ENCODE results near the gene PTPRM.

PTPRM gene

DNA sequence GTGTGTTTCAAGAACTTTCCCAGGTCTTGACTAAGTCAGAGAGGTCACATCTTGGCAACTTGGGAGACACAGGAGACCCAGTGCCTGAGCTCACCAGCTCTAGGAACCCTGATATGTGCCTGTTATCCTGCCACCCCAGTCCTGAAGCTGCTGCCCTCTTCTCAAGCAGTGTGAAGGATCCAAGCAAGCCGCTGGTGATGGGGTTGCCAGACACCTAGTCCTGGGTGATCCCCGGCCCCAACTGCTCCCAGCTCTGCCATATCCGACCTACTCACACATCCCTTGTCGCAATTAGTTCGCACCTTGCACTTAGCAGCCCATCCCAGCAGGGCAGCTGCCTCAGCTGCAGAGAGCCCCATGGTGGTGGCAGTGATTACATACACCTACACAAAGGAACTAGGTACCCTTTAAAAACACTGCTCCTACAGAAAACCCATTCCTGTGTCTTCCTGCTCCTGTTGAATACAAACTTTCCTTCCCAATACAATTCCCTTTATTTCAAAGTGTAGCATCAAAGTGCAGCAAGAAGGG, 794.9 kb downstream of the PTPRM start:
- DNase-seq (ENCODE audit: low read depth in 2 of 2), result no peak

DNA sequence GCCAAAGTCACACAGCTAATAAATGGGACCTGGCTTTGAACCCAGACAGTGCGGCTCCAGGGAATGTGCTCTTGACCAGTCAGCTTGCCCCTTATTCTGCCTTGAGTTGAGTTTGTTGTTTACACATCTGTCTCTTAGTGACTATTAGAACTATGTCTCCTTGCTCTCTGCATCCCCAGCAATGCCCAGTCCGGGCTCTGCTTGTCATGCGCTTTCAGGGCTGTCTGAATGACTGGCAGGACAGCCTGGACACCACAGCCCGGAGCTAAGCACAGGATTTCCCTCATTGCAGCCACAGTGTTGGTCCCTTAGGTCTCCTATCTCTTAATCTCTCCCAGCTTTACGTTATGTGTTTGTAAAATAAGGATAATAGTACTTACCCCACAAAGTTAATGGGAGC, 795.7 kb downstream of the PTPRM start:
- DNase-seq (ENCODE audit: low read depth in 2 of 2), result no peak

DNA sequence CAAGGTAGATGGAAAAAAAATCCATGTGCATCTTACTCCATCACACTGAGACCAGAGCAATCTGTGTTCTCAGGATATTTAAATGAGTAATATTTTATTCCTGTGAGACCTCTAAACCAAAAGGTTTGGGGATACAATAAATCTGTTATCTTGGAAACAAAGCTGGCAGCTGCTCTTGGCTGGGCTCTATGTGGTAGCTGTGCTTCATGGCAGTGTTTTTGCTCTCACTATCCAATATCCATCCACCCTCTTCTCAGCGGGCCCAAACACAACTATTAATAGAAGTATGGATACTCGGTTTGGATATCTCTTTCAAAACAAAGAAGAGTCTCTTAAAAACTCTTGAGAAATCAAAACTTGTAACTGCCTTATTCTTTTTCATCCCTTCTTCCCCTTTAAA, 797.3 kb downstream of the PTPRM start:
- DNase-seq (ENCODE audit: low read depth in 2 of 2), result no peak

DNA sequence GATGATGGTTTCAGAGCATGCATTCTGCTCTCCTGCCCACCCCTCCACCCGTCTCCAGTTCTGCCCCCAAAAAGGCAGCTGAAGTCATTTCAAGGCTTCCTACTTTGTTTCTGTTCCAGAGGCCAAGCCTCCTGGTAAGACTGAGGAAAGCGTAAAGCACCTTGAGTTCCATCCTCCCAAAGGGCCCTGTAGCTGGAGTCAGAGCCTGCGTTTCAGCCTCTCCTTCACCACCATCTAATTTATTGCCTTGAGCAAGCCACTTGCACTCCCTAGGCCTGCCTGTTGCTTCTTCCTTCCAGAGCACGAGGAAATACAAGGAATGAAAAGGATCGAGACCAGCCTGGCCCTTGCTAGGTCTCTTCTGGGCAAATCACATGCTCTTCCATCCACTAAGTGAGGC, 797.9 kb downstream of the PTPRM start:
- DNase-seq (ENCODE audit: low read depth in 2 of 2), result no peak

DNA sequence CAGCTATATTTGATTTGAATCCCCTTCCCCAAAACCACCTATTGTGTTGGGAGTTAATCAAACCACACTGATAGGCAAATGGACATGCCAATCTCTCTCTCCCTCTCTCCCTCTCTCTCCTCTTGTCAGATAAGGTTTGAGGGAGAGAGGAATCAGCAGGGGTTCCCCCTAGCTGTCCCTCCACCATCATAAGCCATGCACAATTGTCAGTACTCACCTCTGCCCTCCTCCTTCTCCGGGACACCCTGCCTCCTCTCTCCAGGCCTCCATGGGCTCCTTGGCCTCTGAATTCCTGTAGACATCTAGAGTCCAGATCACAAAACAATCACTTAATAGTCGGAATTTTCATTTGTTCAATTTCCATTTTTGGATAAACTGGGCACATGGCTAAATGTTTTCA, 798.4 kb downstream of the PTPRM start:
- no peak for DNase-seq (ENCODE audit: low read depth in 2 of 2)

DNA sequence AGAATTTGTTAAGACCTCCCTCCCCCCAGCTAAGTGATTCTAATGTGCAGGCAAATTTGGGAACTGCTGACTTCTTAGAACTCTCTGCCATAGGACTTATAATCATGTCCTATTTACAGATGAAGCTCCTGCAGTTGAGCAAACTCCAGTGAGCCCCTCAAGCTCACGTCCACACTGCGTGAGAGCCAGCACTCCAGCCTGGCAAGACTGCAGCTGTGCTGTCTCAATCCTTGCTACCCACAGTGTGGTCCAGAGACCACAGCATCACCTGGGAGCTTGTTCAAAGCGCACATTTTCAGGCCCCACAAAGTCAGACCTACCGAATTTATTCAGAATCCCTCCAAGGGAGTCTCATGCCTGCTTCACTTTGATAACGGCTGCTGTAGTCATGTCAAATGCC, 799.0 kb downstream of the PTPRM start:
- no peak for DNase-seq (ENCODE audit: low read depth in 2 of 2)

DNA sequence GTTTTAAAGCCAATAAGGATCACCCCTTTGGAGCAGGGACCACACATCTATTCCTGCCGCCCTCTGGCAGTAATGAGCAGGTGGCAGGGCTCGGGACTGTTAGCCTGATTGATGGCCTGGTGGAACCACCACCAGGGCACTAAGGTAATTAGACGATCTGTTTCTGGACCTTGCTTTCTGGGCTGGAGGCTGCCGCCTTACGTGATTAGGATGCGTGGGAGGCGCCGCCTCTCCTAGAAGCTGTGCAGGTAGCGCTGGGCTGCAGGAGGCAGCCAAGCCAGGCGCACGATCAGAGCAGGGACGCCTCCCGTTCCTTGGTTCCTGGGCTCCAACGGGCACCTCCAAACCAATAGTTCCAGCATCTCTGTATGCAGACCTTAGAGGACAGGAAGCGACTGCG, 799.5 kb downstream of the PTPRM start:
- no peak for DNase-seq (ENCODE audit: low read depth in 2 of 2)

DNA sequence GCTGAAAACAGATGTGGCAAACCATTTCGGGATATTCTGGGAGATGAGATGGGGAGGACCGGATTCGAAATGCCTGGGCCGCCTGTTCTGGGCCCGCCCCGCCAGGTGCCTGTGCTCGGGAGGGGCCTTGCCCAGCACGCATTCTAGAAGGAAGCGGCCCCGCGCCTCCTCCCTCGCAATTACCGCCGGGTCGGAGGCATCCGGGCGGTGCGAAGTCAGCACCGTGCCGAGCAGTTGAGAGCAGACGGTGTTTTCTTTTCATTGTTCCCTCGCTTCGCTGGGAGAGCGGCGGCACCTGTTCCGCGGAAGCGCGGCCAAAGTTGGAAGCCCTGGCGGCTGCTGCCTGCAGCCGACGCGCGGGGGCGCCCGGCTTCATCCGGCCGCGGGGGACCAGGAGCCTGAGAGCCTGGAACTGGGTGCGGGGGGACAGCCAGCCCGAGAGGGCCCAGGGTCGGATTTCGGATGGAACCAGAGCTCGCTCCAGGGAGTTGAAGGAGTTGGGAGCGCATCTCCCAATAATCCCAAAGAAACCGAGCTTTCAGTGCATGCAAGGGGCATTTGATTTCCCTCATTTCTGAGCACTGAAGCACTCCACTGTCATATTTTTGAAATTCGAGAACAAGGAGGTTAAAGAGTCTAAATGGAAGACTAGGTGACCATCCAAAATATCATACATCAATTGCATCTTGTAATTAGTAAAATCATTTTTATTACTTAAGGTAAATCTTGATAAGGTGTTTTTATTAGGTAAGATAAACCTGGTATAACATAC, 800.3 kb downstream of the PTPRM start:
- no peak for DNase-seq (ENCODE audit: low read depth in 2 of 2)

DNA sequence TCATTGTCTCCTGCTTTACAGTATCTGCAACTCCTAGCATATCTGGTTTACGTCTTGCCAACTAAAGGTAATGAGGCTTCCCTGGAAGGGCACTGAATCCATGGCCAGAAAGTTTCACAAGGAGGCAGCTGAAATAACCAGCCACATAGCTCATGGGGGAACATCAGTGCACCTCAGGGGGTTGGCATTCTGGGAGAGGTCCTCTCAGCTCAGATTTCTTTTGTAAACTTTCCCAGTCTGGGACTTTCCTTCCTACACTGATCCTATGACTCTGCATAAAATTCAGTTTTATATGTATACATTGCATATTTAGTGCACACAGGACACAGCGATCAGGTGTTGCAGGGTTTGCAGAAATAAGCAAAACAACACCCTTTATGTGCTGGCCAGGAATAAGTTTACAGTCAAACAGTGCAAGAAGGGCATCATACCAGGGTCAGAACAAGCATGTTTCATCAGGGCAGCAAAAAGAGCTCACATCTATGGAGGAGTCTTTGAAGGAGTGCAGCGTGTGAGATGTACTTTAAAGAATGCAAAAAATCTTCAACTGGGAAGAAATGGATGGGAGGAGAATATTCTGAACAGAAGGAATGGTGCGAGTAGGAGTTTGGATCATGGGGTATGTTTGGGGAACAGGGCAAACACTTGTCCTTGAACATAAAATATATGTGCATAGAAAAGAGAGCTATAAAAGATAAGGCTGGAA, 801.5 kb downstream of the PTPRM start:
- DNase-seq (ENCODE audit: low read depth in 2 of 2), result no peak

DNA sequence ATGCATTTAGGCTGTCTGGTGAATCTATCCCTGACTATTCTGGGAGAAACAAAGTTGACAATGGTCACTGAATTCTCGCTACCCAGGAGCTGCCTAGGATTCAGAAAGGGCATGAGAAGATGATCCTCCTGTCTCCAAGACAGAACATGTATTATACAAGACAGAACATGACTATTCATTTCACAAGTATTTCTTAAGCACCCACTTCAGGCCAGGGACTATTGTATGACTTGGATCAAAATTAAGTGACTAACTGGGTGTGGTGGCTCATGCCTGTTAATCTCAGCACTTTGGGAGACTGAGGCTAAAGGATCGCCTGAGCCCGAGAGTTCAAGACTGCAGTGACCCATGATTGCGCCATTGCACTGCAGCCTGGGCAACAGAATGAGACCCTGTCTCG, 806.4 kb downstream of the PTPRM start:
- no peak for DNase-seq (ENCODE audit: low read depth in 2 of 2)

DNA sequence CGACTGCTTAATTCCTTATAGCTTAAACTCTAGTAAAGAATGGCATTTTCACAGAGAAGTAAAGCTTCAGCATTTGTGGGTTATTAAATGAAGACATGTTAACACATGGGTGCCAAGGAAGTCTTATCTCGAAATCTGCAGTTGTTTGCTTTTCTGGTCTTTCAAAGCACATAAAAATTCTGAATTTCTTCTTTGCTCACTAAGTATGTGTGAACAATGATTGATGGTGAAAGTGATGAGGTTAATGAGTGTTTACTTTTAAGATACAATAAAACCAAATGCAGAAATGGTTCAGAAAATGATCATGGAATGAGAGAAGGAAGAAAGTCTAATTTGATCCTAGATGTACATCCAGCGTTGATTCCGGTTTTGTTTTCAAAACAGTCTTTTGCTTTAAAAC, 807.6 kb downstream of the PTPRM start:
- DNase-seq (ENCODE audit: low read depth in 2 of 2), result no peak

DNA sequence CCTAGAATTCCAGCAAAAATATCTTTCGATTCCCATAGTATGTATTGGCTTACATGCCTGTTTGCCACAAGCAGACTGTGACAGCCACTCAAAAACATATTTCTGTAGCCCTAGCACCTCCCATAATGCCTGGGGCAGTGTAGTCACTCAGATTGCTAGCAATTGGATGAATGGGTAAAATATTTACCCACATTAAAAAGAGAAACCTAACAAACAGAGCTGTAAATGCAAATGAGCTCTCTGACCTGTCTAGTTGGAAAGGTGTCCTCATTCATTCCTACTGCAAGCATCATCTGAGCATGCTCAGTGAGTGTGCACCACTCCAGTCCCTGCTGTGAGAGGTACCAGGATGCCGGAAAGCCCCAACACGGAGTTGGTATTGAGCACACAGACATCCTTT, 808.1 kb downstream of the PTPRM start:
- DNase-seq (ENCODE audit: low read depth in 2 of 2), result no peak

DNA sequence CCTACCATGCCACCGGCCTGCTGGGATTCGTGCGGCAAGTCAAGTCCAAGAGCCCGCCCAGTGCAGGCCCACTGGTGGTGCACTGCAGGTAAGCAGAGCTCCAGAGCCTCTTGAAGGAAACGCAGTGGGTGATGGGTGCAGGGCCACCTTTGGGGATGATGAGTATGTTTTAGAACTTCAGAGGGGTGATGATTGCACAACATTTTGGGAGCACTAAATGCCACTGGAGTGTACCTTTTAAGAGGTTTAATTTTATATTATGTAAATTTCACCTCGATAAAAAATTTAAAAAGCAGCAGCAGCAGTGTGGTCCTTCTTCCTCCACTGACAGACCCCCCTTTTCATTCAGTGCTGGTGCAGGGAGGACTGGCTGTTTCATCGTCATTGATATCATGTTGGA, 809.0 kb downstream of the PTPRM start:
- DNase-seq (ENCODE audit: low read depth in 2 of 2), result no peak

DNA sequence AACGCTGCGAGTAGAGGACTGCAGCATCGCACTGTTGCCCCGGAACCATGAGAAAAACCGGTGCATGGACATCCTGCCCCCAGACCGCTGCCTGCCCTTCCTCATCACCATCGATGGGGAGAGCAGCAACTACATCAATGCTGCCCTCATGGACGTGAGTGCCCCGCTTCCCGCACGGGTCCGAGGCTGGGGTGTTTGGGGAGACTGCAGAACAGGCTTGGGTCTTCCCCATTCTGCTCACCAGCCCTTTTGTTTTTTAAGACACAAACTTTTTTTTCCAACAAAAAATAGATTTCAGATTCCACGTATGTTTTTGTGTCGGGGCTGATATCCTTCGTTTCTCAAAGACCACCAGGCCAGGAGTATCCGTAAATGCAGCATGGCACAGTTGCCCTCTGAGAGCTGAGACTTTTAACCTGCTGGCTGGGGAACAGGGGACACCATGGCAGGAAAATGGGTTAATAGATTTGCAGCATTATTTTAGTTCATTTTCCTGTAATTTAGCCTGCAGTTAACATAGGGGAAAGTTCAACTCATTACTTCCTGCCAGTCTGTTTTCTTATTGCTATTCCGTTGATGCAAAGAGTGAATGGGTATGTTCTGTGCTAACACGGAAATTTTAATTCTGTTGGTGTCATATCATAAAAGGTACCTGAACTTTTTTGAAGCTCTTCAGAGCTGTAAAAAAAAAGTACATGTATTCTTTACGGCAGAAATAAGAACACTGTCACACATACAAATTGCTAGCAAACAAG, 812.2 kb downstream of the PTPRM start:
- DNase-seq (ENCODE audit: low read depth in 2 of 2), result no peak

DNA sequence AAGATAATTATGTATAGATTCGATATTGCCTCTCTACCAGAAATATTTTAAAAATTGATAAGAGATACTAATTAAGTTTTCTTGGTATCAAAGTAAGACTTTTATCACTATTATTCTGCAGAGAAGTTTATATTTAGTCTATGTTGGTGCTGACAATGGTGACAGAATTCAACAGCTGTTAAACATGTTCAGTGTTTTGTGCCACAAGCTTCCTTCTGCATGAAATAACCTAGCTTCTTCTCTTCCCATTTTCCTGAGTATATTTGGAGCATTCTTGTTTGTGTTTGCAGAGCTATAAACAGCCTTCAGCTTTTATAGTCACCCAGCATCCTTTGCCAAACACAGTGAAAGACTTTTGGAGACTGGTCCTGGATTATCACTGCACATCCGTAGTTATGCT, 812.9 kb downstream of the PTPRM start:
- no peak for DNase-seq (ENCODE audit: low read depth in 2 of 2)

DNA sequence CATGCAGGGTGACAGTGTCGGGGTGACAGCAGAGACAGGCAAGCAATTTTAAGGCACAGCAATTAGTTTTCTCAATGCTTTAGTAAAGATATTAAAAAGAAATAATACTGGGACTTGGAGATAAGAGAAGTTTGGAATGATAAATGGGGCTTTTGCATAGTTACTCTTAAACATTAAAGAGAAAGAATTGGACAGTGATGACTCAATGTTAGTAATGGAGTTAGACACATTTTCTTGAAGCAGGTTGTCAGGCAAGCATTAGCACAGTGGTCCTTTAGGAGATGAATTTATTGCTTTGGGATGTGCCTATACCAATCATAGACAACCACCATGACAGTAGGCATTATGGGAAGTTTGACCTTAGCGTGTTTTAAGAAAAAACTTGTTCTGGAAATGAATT, 813.8 kb downstream of the PTPRM start:
- no peak for DNase-seq (ENCODE audit: low read depth in 2 of 2)

DNA sequence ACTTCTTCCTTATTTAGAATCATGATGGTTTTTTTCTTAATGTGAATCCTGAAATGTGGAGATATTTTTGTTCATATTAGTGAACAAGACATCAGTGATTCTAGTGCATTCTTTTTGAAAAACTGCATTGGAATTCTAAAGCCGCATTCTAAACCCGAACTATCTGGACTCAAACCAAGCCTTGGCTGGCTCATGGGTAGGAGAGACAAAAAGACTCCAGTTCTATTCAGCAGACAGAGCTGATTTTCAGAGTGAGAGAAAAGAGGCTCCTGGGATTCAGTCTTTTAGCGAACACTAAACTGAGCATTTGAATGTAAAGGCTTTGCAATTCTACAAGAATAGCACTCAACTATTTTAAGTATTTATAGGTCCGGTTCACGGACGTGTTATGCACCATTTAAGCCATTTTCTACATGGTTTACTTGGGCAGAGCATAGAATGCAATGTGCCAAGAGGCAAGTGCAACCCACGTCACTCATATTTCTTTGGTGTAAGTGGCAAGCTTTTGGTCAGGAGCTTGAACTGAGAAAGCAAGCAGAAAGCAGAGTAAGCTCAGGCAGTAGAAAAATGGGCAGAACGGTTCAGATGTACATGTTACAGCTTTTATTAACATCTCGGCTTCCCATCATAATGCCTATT, 814.8 kb downstream of the PTPRM start:
- DNase-seq (ENCODE audit: low read depth in 2 of 2), result no peak

DNA sequence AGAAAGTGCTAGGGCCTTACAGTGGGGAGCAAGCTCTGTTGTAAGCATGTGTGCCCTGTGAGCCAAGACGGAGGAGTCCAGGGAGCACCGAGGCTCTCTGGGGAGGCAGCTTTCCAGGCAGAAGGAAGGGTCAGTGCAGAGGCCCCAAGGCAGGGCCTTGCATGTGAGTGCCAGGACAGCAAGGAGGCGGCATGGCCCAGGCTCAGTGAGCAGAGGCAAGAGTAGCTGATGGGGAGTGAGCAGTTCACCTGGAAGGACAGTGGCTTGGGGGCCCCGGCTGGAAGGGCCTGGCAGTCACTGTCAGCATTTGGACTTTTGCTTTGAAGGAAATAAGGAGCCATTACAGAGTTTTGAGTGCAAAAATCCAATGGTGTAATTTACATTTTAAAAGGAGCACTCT, 818.3 kb downstream of the PTPRM start:
- no peak for DNase-seq (ENCODE audit: low read depth in 2 of 2)

DNA sequence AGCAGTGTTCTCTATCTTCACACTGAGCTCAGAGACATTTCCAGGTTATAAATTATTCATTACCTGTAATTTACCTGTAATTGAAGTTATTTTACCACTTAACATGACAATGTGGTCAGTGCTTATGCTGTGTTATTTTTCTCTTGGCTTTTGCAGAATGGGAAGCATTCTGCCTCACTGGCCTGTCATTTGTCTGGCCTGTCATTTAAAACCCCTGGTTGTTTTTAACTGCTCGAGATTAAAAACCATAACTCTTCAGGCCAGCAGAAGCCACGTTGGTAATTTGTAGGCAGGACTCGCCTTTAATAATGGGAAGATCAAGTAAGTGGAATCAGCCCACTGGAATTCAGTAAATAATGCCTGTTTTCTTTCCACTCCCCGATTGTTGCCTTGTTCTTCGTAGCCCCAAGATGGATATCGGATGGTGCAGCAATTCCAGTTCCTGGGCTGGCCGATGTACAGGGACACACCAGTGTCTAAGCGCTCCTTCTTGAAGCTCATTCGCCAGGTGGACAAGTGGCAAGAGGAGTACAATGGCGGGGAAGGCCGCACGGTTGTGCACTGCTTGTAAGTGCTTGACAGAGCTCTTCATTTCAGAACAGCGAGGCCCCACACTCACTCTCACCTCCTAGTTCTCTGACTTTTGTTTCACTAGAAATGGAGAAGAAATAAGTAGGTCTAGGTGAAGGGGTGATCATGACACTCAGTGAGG, 819.7 kb downstream of the PTPRM start:
- no peak for DNase-seq (ENCODE audit: low read depth in 2 of 2)

DNA sequence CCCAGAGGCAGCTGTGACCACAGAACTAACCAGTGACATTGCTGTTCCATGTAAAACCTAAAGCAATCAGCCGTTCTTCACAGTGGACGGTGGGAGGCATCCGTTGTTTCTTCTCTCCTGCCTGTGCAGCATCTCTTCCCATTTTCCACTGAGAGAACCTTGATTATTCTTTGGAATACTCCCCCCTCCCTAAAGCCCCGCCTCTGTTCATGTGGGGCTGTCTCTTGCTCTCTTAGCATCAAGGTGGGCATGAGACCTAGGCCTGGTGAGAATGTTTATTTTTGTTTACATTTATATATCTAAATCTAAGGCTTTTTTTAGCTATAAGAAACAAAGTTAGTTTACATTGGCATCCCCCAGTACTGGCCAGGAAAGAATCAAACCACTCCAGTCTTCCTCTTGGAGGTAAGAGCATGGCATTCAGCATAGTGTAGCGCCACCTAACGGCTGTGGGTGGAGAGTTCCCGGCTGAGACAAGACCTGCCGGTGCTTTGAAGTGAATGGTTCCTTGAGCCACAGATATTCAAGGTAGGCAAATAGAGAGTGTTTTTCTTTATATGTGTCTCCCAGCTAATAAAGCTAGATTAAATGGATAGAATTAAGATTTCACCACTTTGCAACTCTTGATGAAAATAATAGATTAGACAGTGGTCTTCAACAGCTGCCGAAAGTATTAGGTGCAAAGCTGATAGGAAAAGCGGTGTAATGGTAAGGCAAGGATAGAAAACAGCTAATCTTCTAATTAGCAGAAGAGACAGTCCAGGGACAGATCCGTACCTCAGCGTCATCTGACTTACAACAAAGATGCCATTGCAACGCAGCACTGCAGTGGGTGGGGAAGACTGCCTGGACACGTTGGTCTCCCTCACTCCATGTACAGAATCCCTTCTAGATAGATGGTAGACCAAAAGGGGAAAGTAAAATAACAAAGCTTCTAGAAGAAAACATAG, 822.5 kb downstream of the PTPRM start:
- DNase-seq (ENCODE audit: low read depth in 2 of 2), result no peak
